Measurements from ENCODE around the gene RELN.

Gene RELN

DNA sequence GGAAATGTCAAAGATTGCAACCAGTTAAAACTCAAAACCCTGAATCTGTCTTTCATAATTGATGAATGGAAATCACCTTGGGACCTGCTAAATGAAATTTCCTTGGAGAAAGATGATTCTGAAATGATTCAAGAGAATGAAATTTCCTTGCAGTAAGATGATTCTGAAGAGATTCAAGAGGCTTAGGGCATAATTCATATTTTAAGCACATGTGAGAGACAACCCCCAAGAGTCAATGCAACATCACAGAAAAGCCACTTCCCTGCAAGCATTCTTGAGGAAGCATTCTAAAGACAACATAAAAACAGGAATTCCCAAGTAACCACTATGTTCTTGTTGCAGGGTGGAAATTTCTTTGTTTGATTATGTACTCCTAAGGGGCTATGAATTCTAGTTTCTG is 113.7 kb downstream of the RELN start:
- Histone ChIP-seq H3K4me3 (ENCODE audit: low read depth, low read length) (no peak overlapping the region), H3K4ac (ENCODE audit: low read depth, low read length) (no peak overlapping the region), H2BK120ac (ENCODE audit: insufficient read depth, low read length, poor library complexity) (no peak overlapping the region), H3K79me2 (ENCODE audit: control insufficient read depth, insufficient read depth, low read length, poor library complexity) (no peaks in the 10 kb centered on the region), H3K14ac (ENCODE audit: low read length) (no peak overlapping the region), H3K9me3 (ENCODE audit: insufficient read depth, low read depth, low read length) (no peaks in the 10 kb centered on the region), H2BK5ac (ENCODE audit: low read depth, low read length, poor library complexity) (no peak overlapping the region), H3K4me2 (ENCODE audit: low read length) (no peak overlapping the region), H3K4me1 (ENCODE audit: control insufficient read depth in 1 of 2, insufficient read depth in 2 of 2, low read length in 2 of 2) (no peaks in the 10 kb centered on the region), H2AFZ (ENCODE audit: insufficient read depth, low read length, poor library complexity) (no peak overlapping the region), H2AK5ac (ENCODE audit: low read length) (no peak overlapping the region), H4K91ac (ENCODE audit: low read depth, low read length) (no peak overlapping the region), H3K18ac (ENCODE audit: low read length) (no peak overlapping the region), H3K23ac (ENCODE audit: low read length) (no peak overlapping the region), H3K9ac (ENCODE audit: low read length) (no peak overlapping the region), H4K12ac (ENCODE audit: low read depth, low read length) (no peak overlapping the region), H3K36me3 (ENCODE audit: control insufficient read depth in 1 of 2, insufficient read depth in 2 of 2, low read length in 2 of 2) (no peaks in the 10 kb centered on the region), H2BK12ac (ENCODE audit: low read length) (no peak overlapping the region), H3K79me1 (ENCODE audit: low read length) (no peaks in the 10 kb centered on the region), H4K8ac (ENCODE audit: low read depth, low read length) (no peak overlapping the region), H3K27ac (ENCODE audit: low read depth, low read length) (no peak overlapping the region), H3K27me3 (ENCODE audit: insufficient read depth, low read length) (no peaks in the 10 kb centered on the region)
- no peak for DNase-seq

DNA sequence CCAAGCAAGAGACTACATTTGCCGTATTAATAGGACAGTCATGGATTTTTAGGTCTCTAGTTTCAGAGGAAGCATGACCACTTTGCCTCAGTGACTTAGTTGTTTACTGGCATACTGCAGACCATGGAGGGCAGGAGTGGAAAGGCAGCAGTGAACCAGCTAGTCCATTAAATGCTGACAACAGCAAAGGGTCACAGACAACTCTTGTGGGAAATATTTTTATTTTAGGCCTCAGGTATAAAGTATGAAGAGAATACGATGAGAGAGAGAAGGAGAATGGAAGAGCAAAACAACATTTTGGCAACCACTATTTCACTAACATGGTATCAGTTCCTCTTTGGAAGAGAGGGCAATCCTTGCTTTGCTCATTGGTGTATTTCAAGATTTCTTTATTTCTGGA is 118.0 kb downstream of the RELN start:
- H3K27me3 ChIP-seq (ENCODE audit: insufficient read depth, low read length), result no peaks in the 10 kb centered on the region
- no peak overlapping the region for H3K14ac ChIP-seq (ENCODE audit: low read length)
- H2BK12ac ChIP-seq (ENCODE audit: low read length), result no peak overlapping the region
- no peak overlapping the region for H4K8ac ChIP-seq (ENCODE audit: low read depth, low read length)
- H3K79me1 ChIP-seq (ENCODE audit: low read length), result no peaks in the 10 kb centered on the region
- no CpG with 5 or more reads among the region's 2 CpGs for WGBS (ENCODE audit: extremely low coverage, insufficient coverage, insufficient read length)
- H3K27ac ChIP-seq (ENCODE audit: low read depth, low read length), result no peak overlapping the region
- H3K23ac ChIP-seq (ENCODE audit: low read length), result no peak overlapping the region
- no peak overlapping the region for H3K4me2 ChIP-seq (ENCODE audit: low read length)
- H3K4ac ChIP-seq (ENCODE audit: low read depth, low read length), result no peak overlapping the region
- no peak overlapping the region for H4K12ac ChIP-seq (ENCODE audit: low read depth, low read length)
- H3K9me3 ChIP-seq (ENCODE audit: insufficient read depth, low read depth, low read length), result no peaks in the 10 kb centered on the region
- H3K79me2 ChIP-seq (ENCODE audit: control insufficient read depth, insufficient read depth, low read length, poor library complexity), result no peaks in the 10 kb centered on the region
- H3K4me3 ChIP-seq (ENCODE audit: low read depth, low read length), result no peak overlapping the region
- no peaks in the 10 kb centered on the region for H3K36me3 ChIP-seq (ENCODE audit: control insufficient read depth in 1 of 2, insufficient read depth in 2 of 2, low read length in 2 of 2)
- H2AFZ ChIP-seq (ENCODE audit: insufficient read depth, low read length, poor library complexity), result no peak overlapping the region
- H3K4me1 ChIP-seq (ENCODE audit: control insufficient read depth in 1 of 2, insufficient read depth in 2 of 2, low read length in 2 of 2), result no peaks in the 10 kb centered on the region
- no peak overlapping the region for H4K91ac ChIP-seq (ENCODE audit: low read depth, low read length)
- no peak overlapping the region for H3K18ac ChIP-seq (ENCODE audit: low read length)
- DNase-seq, result no peak
- H2AK5ac ChIP-seq (ENCODE audit: low read length), result no peak overlapping the region
- no peak overlapping the region for H2BK5ac ChIP-seq (ENCODE audit: low read depth, low read length, poor library complexity)
- H3K9ac ChIP-seq (ENCODE audit: low read length), result no peak overlapping the region
- H2BK120ac ChIP-seq (ENCODE audit: insufficient read depth, low read length, poor library complexity), result no peak overlapping the region

DNA sequence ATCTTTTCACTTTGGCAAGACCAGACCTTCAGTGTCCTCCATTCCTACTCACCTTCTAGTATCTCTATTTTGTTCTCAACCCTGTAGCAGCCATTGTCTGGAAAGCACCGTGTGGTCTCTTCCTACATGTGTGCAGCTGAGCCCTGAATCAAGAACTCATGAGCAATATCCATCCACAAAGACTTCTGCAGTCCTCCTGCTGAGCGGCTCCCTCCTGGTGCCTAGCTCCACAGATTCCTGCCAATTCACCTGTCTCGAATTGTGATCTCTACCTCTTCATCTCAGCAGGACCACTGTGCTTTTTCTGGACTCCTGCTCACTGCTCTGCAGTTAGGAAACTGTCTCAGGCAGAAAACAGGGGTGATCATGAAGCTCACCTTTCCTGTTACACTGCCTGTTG is 118.8 kb downstream of the RELN start:
- Histone ChIP-seq H4K12ac (ENCODE audit: low read depth, low read length) (no peak overlapping the region), H3K79me1 (ENCODE audit: low read length) (no peaks in the 10 kb centered on the region), H3K4me1 (ENCODE audit: control insufficient read depth in 1 of 2, insufficient read depth in 2 of 2, low read length in 2 of 2) (no peaks in the 10 kb centered on the region), H2AK5ac (ENCODE audit: low read length) (no peak overlapping the region), H4K91ac (ENCODE audit: low read depth, low read length) (no peak overlapping the region), H3K4me3 (ENCODE audit: low read depth, low read length) (no peak overlapping the region), H4K8ac (ENCODE audit: low read depth, low read length) (no peak overlapping the region), H3K9ac (ENCODE audit: low read length) (no peak overlapping the region), H3K27ac (ENCODE audit: low read depth, low read length) (no peak overlapping the region), H3K27me3 (ENCODE audit: insufficient read depth, low read length) (no peaks in the 10 kb centered on the region), H2BK120ac (ENCODE audit: insufficient read depth, low read length, poor library complexity) (no peak overlapping the region), H3K23ac (ENCODE audit: low read length) (no peak overlapping the region), H2BK12ac (ENCODE audit: low read length) (no peak overlapping the region), H3K18ac (ENCODE audit: low read length) (no peak overlapping the region), H2BK5ac (ENCODE audit: low read depth, low read length, poor library complexity) (no peak overlapping the region), H2AFZ (ENCODE audit: insufficient read depth, low read length, poor library complexity) (no peak overlapping the region), H3K4ac (ENCODE audit: low read depth, low read length) (no peak overlapping the region), H3K4me2 (ENCODE audit: low read length) (no peak overlapping the region), H3K36me3 (ENCODE audit: control insufficient read depth in 1 of 2, insufficient read depth in 2 of 2, low read length in 2 of 2) (no peaks in the 10 kb centered on the region), H3K9me3 (ENCODE audit: insufficient read depth, low read depth, low read length) (no peaks in the 10 kb centered on the region), H3K79me2 (ENCODE audit: control insufficient read depth, insufficient read depth, low read length, poor library complexity) (no peaks in the 10 kb centered on the region), H3K14ac (ENCODE audit: low read length) (no peak overlapping the region)
- no CpG with 5 or more reads among the region's 3 CpGs for WGBS (ENCODE audit: extremely low coverage, insufficient coverage, insufficient read length)
- no peak for DNase-seq

DNA sequence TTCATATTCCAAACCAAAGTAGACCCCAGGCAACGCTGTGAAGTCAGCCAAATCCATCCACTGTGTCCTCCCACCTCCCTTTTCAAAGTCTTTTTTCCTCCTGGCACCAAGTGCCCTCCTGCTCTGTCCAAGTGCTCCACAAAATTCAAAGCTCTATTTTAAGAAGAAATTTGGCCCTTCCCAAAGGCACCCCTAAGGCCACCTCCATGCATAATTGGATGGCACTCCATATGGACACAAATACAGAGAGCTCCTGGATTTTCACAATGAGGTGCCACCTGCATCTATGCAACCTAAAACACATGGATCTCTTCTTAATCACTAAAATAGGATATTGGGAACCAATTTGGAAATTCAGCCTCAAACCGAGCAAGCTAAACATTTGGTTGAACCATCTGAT is 121.6 kb downstream of the RELN start:
- H3K4ac ChIP-seq (ENCODE audit: low read depth, low read length), result no peak overlapping the region
- no peak overlapping the region for H2BK12ac ChIP-seq (ENCODE audit: low read length)
- H3K27ac ChIP-seq (ENCODE audit: low read depth, low read length), result no peak overlapping the region
- no peak overlapping the region for H3K14ac ChIP-seq (ENCODE audit: low read length)
- no peak overlapping the region for H3K9ac ChIP-seq (ENCODE audit: low read length)
- H3K79me1 ChIP-seq (ENCODE audit: low read length), result no peaks in the 10 kb centered on the region
- H3K4me2 ChIP-seq (ENCODE audit: low read length), result no peak overlapping the region
- H2BK5ac ChIP-seq (ENCODE audit: low read depth, low read length, poor library complexity), result no peak overlapping the region
- H3K9me3 ChIP-seq (ENCODE audit: insufficient read depth, low read depth, low read length), result no peaks in the 10 kb centered on the region
- no CpG with 5 or more reads among the region's 2 CpGs for WGBS (ENCODE audit: extremely low coverage, insufficient coverage, insufficient read length)
- no peaks in the 10 kb centered on the region for H3K36me3 ChIP-seq (ENCODE audit: control insufficient read depth in 1 of 2, insufficient read depth in 2 of 2, low read length in 2 of 2)
- H4K8ac ChIP-seq (ENCODE audit: low read depth, low read length), result no peak overlapping the region
- H4K91ac ChIP-seq (ENCODE audit: low read depth, low read length), result no peak overlapping the region
- no peaks in the 10 kb centered on the region for H3K27me3 ChIP-seq (ENCODE audit: insufficient read depth, low read length)
- H3K4me3 ChIP-seq (ENCODE audit: low read depth, low read length), result no peak overlapping the region
- no peaks in the 10 kb centered on the region for H3K4me1 ChIP-seq (ENCODE audit: control insufficient read depth in 1 of 2, insufficient read depth in 2 of 2, low read length in 2 of 2)
- no peak overlapping the region for H4K12ac ChIP-seq (ENCODE audit: low read depth, low read length)
- H2AFZ ChIP-seq (ENCODE audit: insufficient read depth, low read length, poor library complexity), result no peak overlapping the region
- no peak overlapping the region for H2AK5ac ChIP-seq (ENCODE audit: low read length)
- no peaks in the 10 kb centered on the region for H3K79me2 ChIP-seq (ENCODE audit: control insufficient read depth, insufficient read depth, low read length, poor library complexity)
- no peak overlapping the region for H2BK120ac ChIP-seq (ENCODE audit: insufficient read depth, low read length, poor library complexity)
- H3K18ac ChIP-seq (ENCODE audit: low read length), result no peak overlapping the region
- no peak for DNase-seq
- no peak overlapping the region for H3K23ac ChIP-seq (ENCODE audit: low read length)

DNA sequence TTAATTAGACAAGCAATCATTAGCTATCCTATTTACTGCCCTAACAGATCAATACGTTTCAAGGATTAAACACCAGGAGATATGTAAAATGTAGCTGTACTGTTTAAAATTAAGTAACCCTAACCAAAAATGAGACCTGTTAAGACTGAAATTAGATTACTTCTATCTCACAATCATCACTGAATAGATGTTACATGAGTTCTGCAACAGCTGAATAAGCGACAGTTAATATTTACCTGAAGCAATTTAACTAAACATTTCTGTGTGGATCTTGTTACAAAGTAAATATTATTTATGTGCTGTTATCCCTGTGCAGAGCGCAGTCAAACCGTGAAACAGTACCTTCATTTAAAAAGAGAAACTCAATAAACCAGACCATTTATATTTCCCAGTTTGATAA is 122.5 kb downstream of the RELN start:
- Histone ChIP-seq H2BK12ac (ENCODE audit: low read length) (no peak overlapping the region), H3K18ac (ENCODE audit: low read length) (no peak overlapping the region), H3K9me3 (ENCODE audit: insufficient read depth, low read depth, low read length) (no peaks in the 10 kb centered on the region), H3K79me2 (ENCODE audit: control insufficient read depth, insufficient read depth, low read length, poor library complexity) (no peaks in the 10 kb centered on the region), H3K27ac (ENCODE audit: low read depth, low read length) (no peak overlapping the region), H3K4me1 (ENCODE audit: control insufficient read depth in 1 of 2, insufficient read depth in 2 of 2, low read length in 2 of 2) (no peaks in the 10 kb centered on the region), H3K4me3 (ENCODE audit: low read depth, low read length) (no peak overlapping the region), H2BK120ac (ENCODE audit: insufficient read depth, low read length, poor library complexity) (no peak overlapping the region), H3K27me3 (ENCODE audit: insufficient read depth, low read length) (no peaks in the 10 kb centered on the region), H3K36me3 (ENCODE audit: control insufficient read depth in 1 of 2, insufficient read depth in 2 of 2, low read length in 2 of 2) (no peaks in the 10 kb centered on the region), H4K8ac (ENCODE audit: low read depth, low read length) (no peak overlapping the region), H3K4me2 (ENCODE audit: low read length) (no peak overlapping the region), H3K9ac (ENCODE audit: low read length) (no peak overlapping the region), H2AK5ac (ENCODE audit: low read length) (no peak overlapping the region), H3K4ac (ENCODE audit: low read depth, low read length) (no peak overlapping the region), H3K23ac (ENCODE audit: low read length) (no peak overlapping the region), H2AFZ (ENCODE audit: insufficient read depth, low read length, poor library complexity) (no peak overlapping the region), H4K91ac (ENCODE audit: low read depth, low read length) (no peak overlapping the region), H2BK5ac (ENCODE audit: low read depth, low read length, poor library complexity) (no peak overlapping the region), H3K79me1 (ENCODE audit: low read length) (no peaks in the 10 kb centered on the region), H3K14ac (ENCODE audit: low read length) (no peak overlapping the region), H4K12ac (ENCODE audit: low read depth, low read length) (no peak overlapping the region)
- no peak for DNase-seq
- WGBS (ENCODE audit: extremely low coverage, insufficient coverage, insufficient read length), result no CpG with 5 or more reads among the region's 4 CpGs
